ENCODE results near the gene ZNF609. TPM values are rescaled to one million over a fixed set of nuclear protein-coding genes. Genes with fewer than 3 reads are reported as not detected.
A peak's percentile ranks its signal among the peaks of the same experiment; 100 is the strongest.

ZNF609 gene
- total RNA-seq, 1 donor from 2014 or later = 11.3 TPM

GRCh38 chr15:64694816-64695215, 234.4 kb downstream of the ZNF609 start:
- Histone ChIP-seq H3K4me3 (ENCODE audit: low read depth, low read length) (no peak overlapping the region), H3K27me3 (ENCODE audit: control insufficient read depth, insufficient read depth, low read length) (no peaks in the 10 kb centered on the region), H3K36me3 (ENCODE audit: control insufficient read depth, insufficient read depth, low read length) (peaks cover 6% of the 10 kb centered on the region)
- TF ChIP-seq, protein P1, sequence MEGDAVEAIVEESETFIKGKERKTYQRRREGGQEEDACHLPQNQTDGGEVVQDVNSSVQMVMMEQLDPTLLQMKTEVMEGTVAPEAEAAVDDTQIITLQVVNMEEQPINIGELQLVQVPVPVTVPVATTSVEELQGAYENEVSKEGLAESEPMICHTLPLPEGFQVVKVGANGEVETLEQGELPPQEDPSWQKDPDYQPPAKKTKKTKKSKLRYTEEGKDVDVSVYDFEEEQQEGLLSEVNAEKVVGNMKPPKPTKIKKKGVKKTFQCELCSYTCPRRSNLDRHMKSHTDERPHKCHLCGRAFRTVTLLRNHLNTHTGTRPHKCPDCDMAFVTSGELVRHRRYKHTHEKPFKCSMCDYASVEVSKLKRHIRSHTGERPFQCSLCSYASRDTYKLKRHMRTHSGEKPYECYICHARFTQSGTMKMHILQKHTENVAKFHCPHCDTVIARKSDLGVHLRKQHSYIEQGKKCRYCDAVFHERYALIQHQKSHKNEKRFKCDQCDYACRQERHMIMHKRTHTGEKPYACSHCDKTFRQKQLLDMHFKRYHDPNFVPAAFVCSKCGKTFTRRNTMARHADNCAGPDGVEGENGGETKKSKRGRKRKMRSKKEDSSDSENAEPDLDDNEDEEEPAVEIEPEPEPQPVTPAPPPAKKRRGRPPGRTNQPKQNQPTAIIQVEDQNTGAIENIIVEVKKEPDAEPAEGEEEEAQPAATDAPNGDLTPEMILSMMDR (IDR thresholded peaks at IDR 0.05; ENCODE audit: insufficient read depth, low read length, severe bottlenecking) = no peak
- DNase-seq (ENCODE audit: low read depth) (no peak), FAIRE-seq (no peak)

- FAIRE-seq = no peak
- TF ChIP-seq, protein P1 (IDR thresholded peaks at IDR 0.05; ENCODE audit: insufficient read depth, low read length, severe bottlenecking) = no peak
- no peak overlapping the region for H3K4me3 ChIP-seq (ENCODE audit: low read depth, low read length)
- DNase-seq (ENCODE audit: low read depth) = no peak
- no peaks in the 10 kb centered on the region for H3K27me3 ChIP-seq (ENCODE audit: control insufficient read depth, insufficient read depth, low read length)
- peaks cover 2% of the 10 kb centered on the region for H3K36me3 ChIP-seq (ENCODE audit: control insufficient read depth, insufficient read depth, low read length)
Measured at GRCh38 chr15:64695561-64695992, 235.2 kb downstream of the ZNF609 start.

DNA sequence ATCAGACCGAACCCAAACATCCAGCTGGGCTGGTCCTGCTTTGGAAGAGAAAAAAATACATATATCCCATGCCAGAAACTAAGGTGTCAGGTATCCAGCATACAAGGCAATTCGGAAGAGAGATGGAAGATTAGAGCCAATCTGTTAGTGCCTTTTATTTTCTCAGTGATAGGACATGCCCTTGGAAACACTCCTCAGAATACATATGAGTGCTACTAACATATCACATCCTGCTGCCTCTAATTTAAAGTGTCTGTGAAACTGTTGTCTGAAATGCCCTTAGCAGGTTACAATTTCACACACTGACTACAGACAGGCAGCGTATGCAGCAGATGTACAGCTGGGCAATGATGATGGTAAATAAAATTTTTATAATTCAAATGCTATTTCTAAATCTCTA, 236.1 kb downstream of the ZNF609 start:
- no peaks in the 10 kb centered on the region for H3K27me3 ChIP-seq (ENCODE audit: control insufficient read depth, insufficient read depth, low read length)
- no peak for FAIRE-seq
- H3K36me3 ChIP-seq (ENCODE audit: control insufficient read depth, insufficient read depth, low read length) = peaks cover 2% of the 10 kb centered on the region

GRCh38 chr15:64697911-64698369, 237.6 kb downstream of the ZNF609 start:
- TF ChIP-seq, protein P1 (IDR thresholded peaks at IDR 0.05; ENCODE audit: insufficient read depth, low read length, severe bottlenecking) = no peak
- peak; percentile 73 for DNase-seq (ENCODE audit: low read depth)
- H3K4me3 ChIP-seq (ENCODE audit: low read depth, low read length) = no peak overlapping the region
- no peaks in the 10 kb centered on the region for H3K27me3 ChIP-seq (ENCODE audit: control insufficient read depth, insufficient read depth, low read length)
- no peak for FAIRE-seq
- H3K36me3 ChIP-seq (ENCODE audit: control insufficient read depth, insufficient read depth, low read length) = no peaks in the 10 kb centered on the region

More for the DNA sequence above, 236.1 kb downstream of the ZNF609 start:
- TF ChIP-seq, protein P1 (IDR thresholded peaks at IDR 0.05; ENCODE audit: insufficient read depth, low read length, severe bottlenecking) = no peak
- DNase-seq (ENCODE audit: low read depth) = no peak
- no peak overlapping the region for H3K4me3 ChIP-seq (ENCODE audit: low read depth, low read length)

DNA sequence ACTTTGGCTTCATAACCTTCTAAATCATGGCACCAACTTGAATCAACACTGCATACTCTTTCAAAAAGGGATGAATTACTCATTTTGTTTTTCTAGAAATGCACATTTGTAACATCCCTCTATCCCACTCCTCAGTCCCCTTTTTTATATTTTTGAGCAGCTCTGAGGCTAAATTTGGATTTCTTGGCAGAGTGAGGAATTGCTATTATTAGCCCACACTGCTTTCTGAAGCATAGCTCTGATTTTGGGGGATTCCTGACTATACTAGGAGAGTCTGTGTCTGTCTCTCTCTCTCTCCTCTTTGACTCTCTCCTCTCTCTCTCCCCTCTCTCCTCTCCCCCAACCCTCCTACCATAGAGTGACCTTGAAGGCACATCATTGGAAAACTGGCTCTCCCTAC, 238.4 kb downstream of the ZNF609 start:
- no peaks in the 10 kb centered on the region for H3K27me3 ChIP-seq (ENCODE audit: control insufficient read depth, insufficient read depth, low read length)
- H3K4me3 ChIP-seq (ENCODE audit: low read depth, low read length) = no peak overlapping the region
- TF ChIP-seq, protein P1 (IDR thresholded peaks at IDR 0.05; ENCODE audit: insufficient read depth, low read length, severe bottlenecking) = no peak
- FAIRE-seq (no peak), DNase-seq (ENCODE audit: low read depth) (no peak)
- no peaks in the 10 kb centered on the region for H3K36me3 ChIP-seq (ENCODE audit: control insufficient read depth, insufficient read depth, low read length)

DNA sequence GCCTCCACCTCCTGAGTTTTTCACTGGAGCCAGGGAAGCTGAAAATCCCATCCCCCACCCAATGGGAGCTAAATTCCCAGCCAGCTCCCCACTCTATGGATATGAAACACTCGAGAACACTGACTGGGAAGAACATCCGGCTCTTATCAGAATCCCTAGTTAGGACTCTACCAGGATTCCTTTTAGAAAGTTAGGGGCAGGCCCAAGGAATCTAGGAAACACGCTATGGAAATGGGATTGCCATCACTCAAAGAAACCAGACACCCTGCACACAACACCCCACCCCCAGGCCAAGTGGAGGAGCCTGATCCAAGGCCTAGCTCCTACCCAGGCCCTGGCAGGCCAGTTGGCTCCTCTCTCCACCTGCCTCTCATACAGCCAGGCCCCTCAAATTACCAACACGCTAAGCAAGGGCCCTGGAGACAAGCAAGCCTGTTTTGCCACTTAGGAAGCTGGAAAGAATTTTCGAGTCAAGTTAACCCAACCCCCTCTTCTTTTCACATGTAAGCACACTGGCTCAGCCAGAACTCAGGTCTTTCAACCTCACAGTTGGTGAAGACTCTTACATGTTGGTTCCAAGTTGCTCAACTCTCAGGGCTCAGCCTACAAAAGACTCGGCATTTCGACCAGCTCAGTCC, 239.5 kb downstream of the ZNF609 start:
- peak; percentile 37 for DNase-seq (ENCODE audit: low read depth)
- Histone ChIP-seq H3K27me3 (ENCODE audit: control insufficient read depth, insufficient read depth, low read length) (no peaks in the 10 kb centered on the region), H3K4me3 (ENCODE audit: low read depth, low read length) (no peak overlapping the region), H3K36me3 (ENCODE audit: control insufficient read depth, insufficient read depth, low read length) (no peaks in the 10 kb centered on the region)
- no peak for FAIRE-seq
- TF ChIP-seq, protein P1 (IDR thresholded peaks at IDR 0.05; ENCODE audit: insufficient read depth, low read length, severe bottlenecking) = no peak
